Osteoblast (primary cell): Measurements from ENCODE around the gene AANAT. TPM values are rescaled to one million over a fixed set of nuclear protein-coding genes. Genes with fewer than 3 reads are reported as not detected.

Experiments used
- DNase-seq: peaks from one replicate; pipeline ENCODE4 v3.0.0; 2011; ENCODE audit warnings: low spot score, mixed read lengths; ENCODE audit not compliant: insufficient read length; ENCODE audit errors: missing footprints
- H2AFZ ChIP-seq: 2 replicates; pipeline ENCODE4 v1.6.0; 2011; ENCODE audit warnings: mild to moderate bottlenecking, low read length
- H3K27ac ChIP-seq: 2 replicates; pipeline ENCODE4 v1.5.1; 2011; ENCODE audit warnings: mild to moderate bottlenecking, low read depth, low read length, moderate library complexity
- H3K27me3 ChIP-seq: 2 replicates; pipeline ENCODE4 v1.6.0; 2012; ENCODE audit warnings: mild to moderate bottlenecking, control low read depth, inconsistent platforms, low read length, moderate library complexity; ENCODE audit not compliant: insufficient read depth
- H3K36me3 ChIP-seq: 2 replicates; pipeline ENCODE4 v1.5.1; 2011; ENCODE audit warnings: mild to moderate bottlenecking, low read length, control low read depth, moderate library complexity; ENCODE audit not compliant: insufficient read depth
- H3K4me1 ChIP-seq: 2 replicates; pipeline ENCODE4 v1.5.1; 2011; ENCODE audit warnings: mild to moderate bottlenecking, low read length, control low read depth, moderate library complexity; ENCODE audit not compliant: insufficient read depth
- H3K4me2 ChIP-seq: 2 replicates; pipeline ENCODE4 v1.6.0; 2011; ENCODE audit warnings: mild to moderate bottlenecking, low read length; ENCODE audit not compliant: insufficient read depth
- H3K4me3 ChIP-seq: fragments of 200-600 bp; sonication (generic); 3 replicates; pipeline ENCODE4 v1.5.1; 2012; ENCODE audit warnings: mild to moderate bottlenecking, low read length, inconsistent platforms; ENCODE audit not compliant: insufficient read depth
- H3K79me2 ChIP-seq: 2 replicates; pipeline ENCODE4 v1.6.0; 2012; ENCODE audit warnings: mild to moderate bottlenecking, low read length, control low read depth, inconsistent platforms; ENCODE audit not compliant: insufficient read depth
- H3K9me3 ChIP-seq: 2 replicates; pipeline ENCODE4 v1.5.1; 2011; ENCODE audit warnings: low read depth, low read length, control low read depth
- H4K20me1 ChIP-seq: 2 replicates; pipeline ENCODE4 v1.6.0; 2012; ENCODE audit warnings: mild to moderate bottlenecking, low read length, control low read depth; ENCODE audit not compliant: insufficient read depth
- total RNA-seq: library from RNA; depleted of rRNA; stranded (reverse); fragments of >200 nt; gene quantifications from 2 replicates; pipeline ENCODE4 v1.2.3, GENCODE V29; 2012
- TF ChIP-seq, protein P1 (sequence below): IDR thresholded peaks from 2 replicates; pipeline ENCODE4 v1.5.1; 2011; ENCODE audit warnings: mild to moderate bottlenecking, low read depth, low read length, moderate library complexity; ENCODE audit errors: extremely low read depth

The AANAT gene
- total RNA-seq, 1 donor: not detected

DNA sequence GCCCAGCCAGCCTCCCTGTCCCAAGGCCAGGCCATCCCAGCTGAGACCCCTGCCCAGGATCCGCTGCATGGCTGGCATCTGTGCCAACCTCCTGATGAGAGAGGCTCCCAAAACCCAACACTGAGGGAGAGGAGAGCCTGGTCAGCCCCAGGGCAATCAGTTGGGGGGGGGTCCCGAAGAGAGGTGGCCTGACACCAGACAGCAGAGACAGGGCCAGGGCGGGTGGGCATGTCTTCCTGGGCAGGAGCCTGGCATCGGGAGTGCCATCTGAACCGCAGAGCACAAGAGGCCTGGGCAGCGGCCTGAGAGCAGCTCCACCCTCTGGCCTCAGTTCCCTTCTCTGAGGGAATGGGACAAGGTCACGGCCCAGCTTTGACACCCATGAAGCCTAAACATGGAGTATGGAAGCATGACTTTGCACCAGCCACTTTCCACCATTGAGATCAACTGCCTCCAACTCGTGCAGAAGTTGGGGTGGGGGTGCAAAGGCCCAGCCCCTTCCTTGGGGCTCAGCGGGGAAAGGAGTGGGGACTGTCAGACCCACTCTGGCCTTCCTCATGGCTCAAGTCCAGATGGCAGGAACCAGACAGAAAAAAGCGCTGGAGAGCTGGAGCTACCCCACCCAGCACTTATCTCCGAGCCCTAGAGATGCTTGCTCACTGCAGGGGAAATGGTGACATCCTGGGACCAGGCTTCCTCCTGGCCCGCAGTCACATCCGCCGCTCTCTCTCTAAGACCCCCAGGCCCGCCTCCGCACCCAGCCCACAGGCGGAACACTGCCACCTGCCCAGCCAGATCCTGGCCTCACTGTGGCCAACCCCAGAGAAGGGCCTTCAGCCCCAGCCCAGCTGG, 24.1 kb downstream of the AANAT start:
- Histone ChIP-seq H3K79me2 (peaks cover 4% of the 10 kb centered on the region), H3K27ac (no peak overlapping the region), H3K36me3 (no peaks in the 10 kb centered on the region)

DNA sequence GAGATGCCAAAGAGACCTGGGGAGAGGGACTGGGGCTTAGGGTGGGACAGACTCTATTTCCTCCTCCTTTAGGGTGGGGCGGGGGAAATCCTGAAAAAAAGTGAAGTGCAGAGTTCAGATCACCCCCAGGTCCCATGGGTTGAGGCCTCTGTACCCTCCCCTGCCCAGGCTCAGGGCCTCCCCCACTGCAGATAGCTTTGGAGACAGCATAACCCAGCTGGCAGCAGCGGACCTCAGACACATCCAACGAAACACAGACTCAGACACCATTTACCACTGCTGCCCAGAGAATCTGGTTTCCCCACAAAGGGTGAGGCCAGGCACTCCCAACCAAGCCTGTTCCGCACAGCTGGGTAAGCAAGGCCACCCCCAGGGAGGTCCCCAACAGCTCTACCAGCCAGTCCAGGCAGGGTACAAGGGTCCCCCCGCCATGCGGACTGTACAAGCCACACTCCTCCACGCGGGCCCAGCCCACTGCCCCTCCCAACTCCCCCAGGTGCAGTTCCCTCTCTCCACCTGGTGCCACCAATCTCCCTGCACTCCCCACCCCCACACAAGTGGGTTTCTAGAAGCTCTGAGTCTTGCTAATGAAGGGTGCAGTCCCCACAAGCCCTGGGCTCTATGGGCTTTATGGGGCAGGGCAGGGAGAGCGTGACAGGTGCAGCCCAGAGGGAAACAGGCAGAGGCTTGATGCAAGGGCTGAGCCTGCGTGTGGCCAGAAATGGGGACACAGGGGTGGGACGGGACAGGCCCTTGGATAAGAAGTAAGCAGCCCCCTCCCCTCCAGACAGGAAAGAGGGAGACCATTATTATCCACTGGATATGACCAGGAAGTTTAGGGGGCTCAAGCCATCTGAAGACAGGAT, 25.0 kb downstream of the AANAT start:
- H3K4me3 ChIP-seq: peak overlapping the region; percentile 60
- H4K20me1 ChIP-seq: no peaks in the 10 kb centered on the region
- peak overlapping the region; percentile 68 for H3K4me2 ChIP-seq
- no peaks in the 10 kb centered on the region for H3K9me3 ChIP-seq
- peak overlapping the region; percentile 83 for H3K27ac ChIP-seq
- H3K36me3 ChIP-seq: no peaks in the 10 kb centered on the region
- H3K79me2 ChIP-seq: peaks cover 5% of the 10 kb centered on the region
- TF ChIP-seq, protein P1, sequence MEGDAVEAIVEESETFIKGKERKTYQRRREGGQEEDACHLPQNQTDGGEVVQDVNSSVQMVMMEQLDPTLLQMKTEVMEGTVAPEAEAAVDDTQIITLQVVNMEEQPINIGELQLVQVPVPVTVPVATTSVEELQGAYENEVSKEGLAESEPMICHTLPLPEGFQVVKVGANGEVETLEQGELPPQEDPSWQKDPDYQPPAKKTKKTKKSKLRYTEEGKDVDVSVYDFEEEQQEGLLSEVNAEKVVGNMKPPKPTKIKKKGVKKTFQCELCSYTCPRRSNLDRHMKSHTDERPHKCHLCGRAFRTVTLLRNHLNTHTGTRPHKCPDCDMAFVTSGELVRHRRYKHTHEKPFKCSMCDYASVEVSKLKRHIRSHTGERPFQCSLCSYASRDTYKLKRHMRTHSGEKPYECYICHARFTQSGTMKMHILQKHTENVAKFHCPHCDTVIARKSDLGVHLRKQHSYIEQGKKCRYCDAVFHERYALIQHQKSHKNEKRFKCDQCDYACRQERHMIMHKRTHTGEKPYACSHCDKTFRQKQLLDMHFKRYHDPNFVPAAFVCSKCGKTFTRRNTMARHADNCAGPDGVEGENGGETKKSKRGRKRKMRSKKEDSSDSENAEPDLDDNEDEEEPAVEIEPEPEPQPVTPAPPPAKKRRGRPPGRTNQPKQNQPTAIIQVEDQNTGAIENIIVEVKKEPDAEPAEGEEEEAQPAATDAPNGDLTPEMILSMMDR: no peak
- peak overlapping the region; percentile 73 for H2AFZ ChIP-seq
- DNase-seq: no peak
- no peaks in the 10 kb centered on the region for H3K27me3 ChIP-seq
- H3K4me1 ChIP-seq: peaks cover 22% of the 10 kb centered on the region

More for the DNA sequence above, 24.1 kb downstream of the AANAT start:
- H3K9me3 ChIP-seq: no peaks in the 10 kb centered on the region
- H3K4me3 ChIP-seq: no peak overlapping the region
- DNase-seq: no peak
- H3K27me3 ChIP-seq: no peaks in the 10 kb centered on the region
- TF ChIP-seq, protein P1: no peak
- H3K4me1 ChIP-seq: peaks cover 22% of the 10 kb centered on the region
- no peaks in the 10 kb centered on the region for H4K20me1 ChIP-seq
- no peak overlapping the region for H3K4me2 ChIP-seq
- H2AFZ ChIP-seq: no peak overlapping the region

DNA sequence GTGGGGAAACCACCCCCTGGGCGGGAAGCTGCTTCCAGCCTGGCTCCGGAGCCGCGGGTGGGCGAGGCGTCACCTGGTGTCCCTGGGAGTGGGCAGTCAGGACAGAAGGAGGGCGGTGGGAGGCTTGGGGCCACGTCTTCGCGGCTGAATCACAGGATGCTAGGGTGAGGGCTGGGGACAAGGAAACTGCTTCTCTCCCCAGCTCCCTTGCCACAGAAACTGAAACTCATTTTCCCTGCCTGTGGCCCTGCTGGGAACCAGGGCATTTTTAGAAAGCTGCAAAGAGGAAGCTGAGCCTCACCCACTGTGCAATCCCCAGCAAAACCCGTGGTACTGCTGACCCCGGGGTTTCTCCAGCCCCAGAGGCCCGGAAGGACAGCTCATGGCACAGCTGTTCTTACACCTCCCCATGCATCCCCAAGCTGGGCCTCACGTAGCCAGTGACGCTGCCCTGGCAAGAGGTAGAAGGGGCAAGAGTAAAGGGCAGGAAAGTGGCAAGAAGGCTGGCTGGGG, 25.6 kb downstream of the AANAT start:
- TF ChIP-seq, protein P1: no peak
- Histone ChIP-seq H3K9me3 (no peaks in the 10 kb centered on the region), H3K4me1 (peaks cover 28% of the 10 kb centered on the region), H4K20me1 (no peaks in the 10 kb centered on the region), H2AFZ (peak overlapping the region; percentile 73), H3K27me3 (no peaks in the 10 kb centered on the region), H3K4me3 (peak overlapping the region; percentile 60), H3K79me2 (peaks cover 10% of the 10 kb centered on the region), H3K27ac (peak overlapping the region; percentile 83), H3K4me2 (peak overlapping the region; percentile 68), H3K36me3 (no peaks in the 10 kb centered on the region)
- DNase-seq: peak; percentile 98
